Thoracic aorta (tissue), 2 donors: ENCODE measurements around the gene OR2A25. TPM values are rescaled to one million over a fixed set of nuclear protein-coding genes. Genes with fewer than 3 reads are reported as not detected.

ENCODE experiments used
- ATAC-seq: fragments of 150-250 bp; one replicate; pipeline ENCODE4 v1.8.0; 2017; ENCODE audit warnings: low read depth; ENCODE audit not compliant: insufficient number of reproducible peaks, low FRiP score
- DNase-seq: peaks from one replicate; pipeline ENCODE4 v3.0.0-alpha.2; 2020; ENCODE audit warnings: low spot score
- H3K27ac ChIP-seq, 2 donors: fragments of 200-600 bp; sonication (generic); 1 replicate in 1 of 2; 2 replicates in 1 of 2; pipeline ENCODE4 v1.5.1; 2016; ENCODE audit warnings: mild to moderate bottlenecking in 2 of 2, moderate library complexity in 2 of 2
- H3K27me3 ChIP-seq: fragments of 200-600 bp; sonication (generic); replicated peaks from 2 replicates; pipeline ENCODE4 v1.6.0; 2016; ENCODE audit warnings: mild to moderate bottlenecking; ENCODE audit not compliant: insufficient read depth
- H3K36me3 ChIP-seq: fragments of 200-600 bp; sonication (generic); one replicate; pipeline ENCODE4 v1.5.1; 2016
- H3K4me1 ChIP-seq, 2 donors: fragments of 200-600 bp; sonication (generic); 1 replicate in 1 of 2; 2 replicates in 1 of 2; pipeline versions ENCODE4 v1.5.1 to v1.6.0; 2016; ENCODE audit warnings: low read depth in 2 of 2, mild to moderate bottlenecking in 1 of 2; ENCODE audit not compliant: control insufficient read depth in 1 of 2
- H3K4me3 ChIP-seq: fragments of 200-600 bp; sonication (generic); 2 replicates; pipeline ENCODE4 v1.5.1; 2016; ENCODE audit warnings: mild to moderate bottlenecking
- H3K9me3 ChIP-seq: fragments of 200-600 bp; sonication (generic); 2 replicates; pipeline ENCODE4 v1.5.1; 2016
- total RNA-seq, 2 donors: library from RNA; depleted of rRNA; stranded (reverse); fragments of >200 nt; gene quantifications; one replicate each; pipeline versions ENCODE4 v1.1.0 to v1.2.3, GENCODE V29; 2016
- TF ChIP-seq, protein P1 (sequence below): fragments of 200-600 bp; sonication (generic); IDR thresholded peaks from one replicate; pipeline ENCODE4 v1.5.1; 2019; ENCODE audit warnings: antibody characterized with exemption

The OR2A25 gene
- total RNA-seq, 2 donors from 2014 or later: not detected

DNA sequence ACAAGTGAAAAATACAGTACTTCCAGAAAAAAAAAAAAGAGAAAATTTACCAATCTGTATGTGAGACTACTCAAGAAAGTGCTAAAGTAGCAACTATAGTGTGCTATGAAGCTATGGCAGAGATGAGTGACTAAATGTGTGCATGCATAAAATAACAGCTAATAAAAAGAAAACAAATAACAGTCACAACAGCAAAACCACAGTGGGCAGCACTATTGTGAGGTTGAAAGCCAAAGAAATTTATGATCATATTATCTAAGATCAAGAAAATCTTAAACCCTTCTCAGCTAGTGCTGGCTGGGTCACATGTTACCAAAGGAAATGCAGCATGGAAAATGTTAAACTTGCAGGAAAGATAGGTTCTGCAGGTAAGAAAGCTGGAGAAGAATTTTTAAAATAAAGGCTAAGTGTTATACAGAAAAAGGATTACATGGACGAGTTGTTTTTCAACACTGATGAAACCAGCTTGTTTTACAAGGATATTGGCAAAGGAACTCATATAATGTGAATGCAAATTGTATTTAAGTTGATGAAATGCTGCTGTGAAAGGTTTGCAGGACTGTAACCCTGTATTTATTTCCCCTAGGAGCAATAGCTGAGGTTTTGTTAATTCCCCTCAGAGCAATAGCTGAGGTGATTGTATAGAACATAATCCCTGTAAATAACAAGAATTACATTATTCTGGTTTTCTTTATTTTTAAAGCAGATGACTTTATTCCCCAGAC, 36.5 kb upstream of the OR2A25 start:
- Histone ChIP-seq H3K4me1 (no peaks in the 10 kb centered on the region), H3K27me3 (no peaks in the 10 kb centered on the region), H3K36me3 (no peaks in the 10 kb centered on the region), H3K27ac (no peak overlapping the region), H3K4me3 (no peak overlapping the region), H3K9me3 (no peaks in the 10 kb centered on the region)
- DNase-seq (no peak), ATAC-seq (no peak)
- TF ChIP-seq, protein P1, sequence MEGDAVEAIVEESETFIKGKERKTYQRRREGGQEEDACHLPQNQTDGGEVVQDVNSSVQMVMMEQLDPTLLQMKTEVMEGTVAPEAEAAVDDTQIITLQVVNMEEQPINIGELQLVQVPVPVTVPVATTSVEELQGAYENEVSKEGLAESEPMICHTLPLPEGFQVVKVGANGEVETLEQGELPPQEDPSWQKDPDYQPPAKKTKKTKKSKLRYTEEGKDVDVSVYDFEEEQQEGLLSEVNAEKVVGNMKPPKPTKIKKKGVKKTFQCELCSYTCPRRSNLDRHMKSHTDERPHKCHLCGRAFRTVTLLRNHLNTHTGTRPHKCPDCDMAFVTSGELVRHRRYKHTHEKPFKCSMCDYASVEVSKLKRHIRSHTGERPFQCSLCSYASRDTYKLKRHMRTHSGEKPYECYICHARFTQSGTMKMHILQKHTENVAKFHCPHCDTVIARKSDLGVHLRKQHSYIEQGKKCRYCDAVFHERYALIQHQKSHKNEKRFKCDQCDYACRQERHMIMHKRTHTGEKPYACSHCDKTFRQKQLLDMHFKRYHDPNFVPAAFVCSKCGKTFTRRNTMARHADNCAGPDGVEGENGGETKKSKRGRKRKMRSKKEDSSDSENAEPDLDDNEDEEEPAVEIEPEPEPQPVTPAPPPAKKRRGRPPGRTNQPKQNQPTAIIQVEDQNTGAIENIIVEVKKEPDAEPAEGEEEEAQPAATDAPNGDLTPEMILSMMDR: no peak

DNA sequence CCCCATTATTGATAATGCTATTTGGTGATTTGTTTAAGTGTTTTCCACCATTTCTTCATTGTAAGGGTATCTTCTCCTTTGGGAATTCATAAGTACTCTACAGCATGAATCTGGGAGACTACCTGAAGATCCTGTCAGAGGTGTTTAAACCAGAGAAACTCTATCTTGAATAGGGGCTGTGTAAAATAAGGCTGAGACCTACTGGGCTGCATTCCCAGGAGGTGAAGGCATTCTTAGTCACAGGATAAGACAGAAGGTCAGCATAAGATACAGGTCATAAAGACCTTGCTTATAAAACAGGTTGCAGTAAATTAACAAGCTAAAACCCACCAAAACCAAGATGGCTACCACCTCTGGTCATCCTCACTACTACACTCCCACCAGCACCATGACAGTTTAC, 34.2 kb upstream of the OR2A25 start:
- no peaks in the 10 kb centered on the region for H3K36me3 ChIP-seq
- H3K27me3 ChIP-seq: no peaks in the 10 kb centered on the region
- no peak overlapping the region for H3K27ac ChIP-seq
- H3K4me1 ChIP-seq: no peaks in the 10 kb centered on the region
- H3K4me3 ChIP-seq: no peak overlapping the region
- TF ChIP-seq, protein P1: no peak
- DNase-seq (no peak), ATAC-seq (no peak)
- H3K9me3 ChIP-seq: no peaks in the 10 kb centered on the region

DNA sequence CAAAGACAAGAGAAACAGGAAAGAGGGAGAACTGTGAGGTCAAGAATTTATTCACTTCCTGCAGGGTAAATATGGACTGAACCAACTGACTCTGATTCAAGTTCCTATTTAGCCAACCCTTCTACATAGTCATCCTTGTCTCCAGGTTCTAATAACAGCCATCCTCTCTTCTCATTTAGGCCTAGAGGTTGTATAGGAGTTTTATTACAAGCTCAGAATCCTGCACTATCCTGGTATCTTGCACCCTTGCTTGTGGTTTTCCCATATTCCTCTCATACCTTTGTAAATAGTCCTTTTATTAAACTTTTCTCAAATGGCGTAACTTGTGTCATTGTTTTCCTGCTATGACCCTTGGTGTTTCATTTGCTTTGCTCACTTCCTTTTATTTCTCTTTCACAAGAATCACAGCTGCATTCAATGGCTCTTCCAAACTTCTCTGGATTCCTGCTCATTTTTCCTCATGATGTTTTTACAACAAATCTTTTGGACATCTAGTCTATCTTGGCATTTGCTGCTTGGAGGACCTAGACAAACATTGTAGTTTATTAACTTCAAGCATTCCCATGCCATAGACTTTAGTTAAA, 33.2 kb upstream of the OR2A25 start:
- Histone ChIP-seq H3K27ac (no peak overlapping the region), H3K4me1 (no peaks in the 10 kb centered on the region), H3K4me3 (no peak overlapping the region), H3K27me3 (no peaks in the 10 kb centered on the region), H3K9me3 (no peaks in the 10 kb centered on the region), H3K36me3 (no peaks in the 10 kb centered on the region)
- TF ChIP-seq, protein P1: no peak
- ATAC-seq: no peak
- no peak for DNase-seq

DNA sequence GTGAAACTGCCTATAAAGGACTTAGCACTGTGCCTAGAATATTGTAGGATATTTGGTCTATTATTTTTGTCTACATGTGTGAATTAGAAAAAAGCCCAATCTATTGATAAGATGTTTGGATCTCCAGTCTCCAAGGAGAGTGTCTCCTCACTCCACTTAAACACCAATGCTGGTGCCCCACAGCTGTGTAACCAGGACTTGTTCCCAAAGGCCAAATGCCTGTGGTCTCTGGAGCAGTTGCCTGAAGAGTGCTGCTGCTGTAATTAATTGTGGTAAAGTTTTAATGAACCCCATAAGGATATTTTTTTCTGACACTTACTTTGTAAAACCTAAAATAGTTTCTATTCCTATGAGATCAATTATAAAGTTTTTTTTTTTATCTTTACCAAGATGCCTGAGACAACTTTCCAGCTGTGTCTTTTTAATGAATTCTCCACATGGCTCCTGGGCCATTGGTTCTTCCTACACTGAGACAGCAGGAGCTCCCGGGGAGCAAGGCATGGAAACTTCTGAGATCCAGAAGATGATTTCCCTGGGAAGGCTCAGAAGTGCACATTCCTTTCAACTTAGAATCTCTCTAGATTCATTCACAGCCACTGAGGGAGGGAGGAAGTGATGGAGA, 32.1 kb upstream of the OR2A25 start:
- Histone ChIP-seq H3K4me1 (no peaks in the 10 kb centered on the region), H3K9me3 (no peaks in the 10 kb centered on the region), H3K27me3 (no peaks in the 10 kb centered on the region), H3K36me3 (no peaks in the 10 kb centered on the region), H3K4me3 (no peak overlapping the region), H3K27ac (no peak overlapping the region)
- ATAC-seq: no peak
- TF ChIP-seq, protein P1: no peak
- no peak for DNase-seq

DNA sequence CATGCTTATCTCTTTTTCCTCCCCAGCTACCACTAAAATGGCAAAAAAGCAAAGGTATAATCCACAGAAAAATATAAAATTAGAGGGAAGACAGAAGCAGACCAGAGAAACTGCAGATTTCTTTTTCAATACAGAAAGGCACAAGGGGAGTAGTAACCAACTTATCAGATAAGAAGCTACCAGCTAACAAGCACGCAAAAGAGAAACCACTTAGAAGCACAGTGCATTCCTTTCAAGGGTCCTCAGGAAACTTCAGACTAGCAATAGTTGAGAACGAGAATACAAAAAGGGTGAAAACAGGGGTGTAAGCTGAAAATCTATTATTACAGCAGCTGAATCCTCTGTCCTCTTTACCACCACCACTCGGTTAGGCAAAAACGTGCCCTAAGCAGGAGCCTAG, 30.7 kb upstream of the OR2A25 start:
- TF ChIP-seq, protein P1: no peak
- Histone ChIP-seq H3K4me1 (no peaks in the 10 kb centered on the region), H3K4me3 (no peak overlapping the region), H3K36me3 (no peaks in the 10 kb centered on the region), H3K27me3 (no peaks in the 10 kb centered on the region), H3K27ac (no peak overlapping the region), H3K9me3 (no peaks in the 10 kb centered on the region)
- DNase-seq (no peak), ATAC-seq (no peak)
